Stimulated activated CD4-positive, alpha-beta T cell treated with anti-CD3 and anti-CD28 coated beads, TNF-alpha, amount 100 ng/mL, for 48 hours (primary cell): Measurements from ENCODE around the gene CLEC4M.

Experiments used
- DNase-seq, 3 donors: peaks; one replicate each; pipeline ENCODE4 v3.0.0-alpha.2; 2020; ENCODE audit warnings: low read depth in 3 of 3

The CLEC4M gene

GRCh38 chr19:7762719-7763293 lies at the start of gene CLEC4M:
CLEC4M (plus strand) TSS chr19:7763243; CDS start chr19:7763267, 24 bp downstream.
- DNase-seq = no peak

GRCh38 chr19:7715671-7716070 lies 47.4 kb upstream of the CLEC4M start:
- no peak for DNase-seq

- no peak for DNase-seq
These were observed 46.3 kb upstream of the CLEC4M start for GRCh38 chr19:7716762-7717161.

GRCh38 chr19:7718668-7719067 lies 44.4 kb upstream of the CLEC4M start:
- DNase-seq = no peak

GRCh38 chr19:7720351-7720750 lies 42.7 kb upstream of the CLEC4M start:
- DNase-seq = no peak

GRCh38 chr19:7722231-7722651 lies 40.8 kb upstream of the CLEC4M start:
- no peak for DNase-seq

GRCh38 chr19:7725791-7726190 lies 37.3 kb upstream of the CLEC4M start:
- no peak for DNase-seq

GRCh38 chr19:7729211-7729610 lies 33.8 kb upstream of the CLEC4M start:
- DNase-seq = no peak

- no peak for DNase-seq
These were observed 33.2 kb upstream of the CLEC4M start for GRCh38 chr19:7729831-7730285.

- no peak for DNase-seq
These were observed 32.5 kb upstream of the CLEC4M start for GRCh38 chr19:7730286-7731217.

- no peak for DNase-seq
These were observed 31.8 kb upstream of the CLEC4M start for GRCh38 chr19:7731218-7731595.

- no peak for DNase-seq
These were observed 31.4 kb upstream of the CLEC4M start for GRCh38 chr19:7731615-7732014.

- DNase-seq = no peak
These were observed 31.0 kb upstream of the CLEC4M start, which contains the start of gene CLEC4G for GRCh38 chr19:7732045-7732444. CLEC4G (minus strand) TSS chr19:7732110; CDS start chr19:7732102, 8 bp downstream.

- no peak for DNase-seq
These were observed 29.7 kb upstream of the CLEC4M start for GRCh38 chr19:7733376-7733775.

- DNase-seq = no peak
These were observed 28.5 kb upstream of the CLEC4M start for GRCh38 chr19:7734220-7735203.

- DNase-seq = no peak
These were observed 26.9 kb upstream of the CLEC4M start for GRCh38 chr19:7736148-7736547.

- no peak for DNase-seq
These were observed 25.8 kb upstream of the CLEC4M start for GRCh38 chr19:7737215-7737614.

GRCh38 chr19:7738023-7738422 lies 25.0 kb upstream of the CLEC4M start:
- peak in 2 of 3 donors; percentile 37 to 60 for DNase-seq

GRCh38 chr19:7739211-7739755 lies 23.8 kb upstream of the CLEC4M start:
- no peak for DNase-seq

- DNase-seq = no peak
These were observed 23.0 kb upstream of the CLEC4M start for GRCh38 chr19:7739801-7740681.
